ENCODE results near the gene PRPF39.

The PRPF39 gene

DNA sequence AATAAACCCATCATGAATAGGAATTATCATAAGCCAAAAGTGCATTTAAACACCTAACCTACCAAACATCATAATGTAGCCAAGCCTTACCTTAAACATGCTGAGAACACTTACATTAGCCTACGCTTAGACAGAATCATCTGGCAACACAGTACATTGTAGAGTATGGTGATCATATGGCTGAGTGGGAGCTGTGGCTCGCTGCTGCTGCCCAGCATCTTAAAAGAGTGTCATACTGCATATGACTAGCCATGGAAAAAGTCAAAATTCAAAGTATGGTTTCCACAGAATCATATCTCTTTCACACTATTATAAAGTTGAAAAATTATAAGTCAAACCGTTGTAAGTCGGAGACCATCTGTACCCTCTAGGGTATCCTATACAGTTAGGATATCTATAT, 32.0 kb upstream of the PRPF39 start:
- Histone ChIP-seq H3K9ac (no peak overlapping the region), H3K79me2 (peaks cover 12% of the 10 kb centered on the region), H3K4me3 (ENCODE audit: low read depth, low read length) (no peak overlapping the region), H3K4me2 (ENCODE audit: low read length) (no peak overlapping the region), H2AFZ (no peak overlapping the region), H3K4me1 (no peaks in the 10 kb centered on the region), H3K36me3 (ENCODE audit: control insufficient read depth, insufficient read depth, low read length) (no peaks in the 10 kb centered on the region), H3K9me3 (ENCODE audit: control insufficient read depth, low read length) (no peaks in the 10 kb centered on the region), H3K27ac (no peak overlapping the region), H3K27me3 (ENCODE audit: control insufficient read depth, insufficient read depth, low read length) (no peaks in the 10 kb centered on the region)
- TF ChIP-seq, protein P1, sequence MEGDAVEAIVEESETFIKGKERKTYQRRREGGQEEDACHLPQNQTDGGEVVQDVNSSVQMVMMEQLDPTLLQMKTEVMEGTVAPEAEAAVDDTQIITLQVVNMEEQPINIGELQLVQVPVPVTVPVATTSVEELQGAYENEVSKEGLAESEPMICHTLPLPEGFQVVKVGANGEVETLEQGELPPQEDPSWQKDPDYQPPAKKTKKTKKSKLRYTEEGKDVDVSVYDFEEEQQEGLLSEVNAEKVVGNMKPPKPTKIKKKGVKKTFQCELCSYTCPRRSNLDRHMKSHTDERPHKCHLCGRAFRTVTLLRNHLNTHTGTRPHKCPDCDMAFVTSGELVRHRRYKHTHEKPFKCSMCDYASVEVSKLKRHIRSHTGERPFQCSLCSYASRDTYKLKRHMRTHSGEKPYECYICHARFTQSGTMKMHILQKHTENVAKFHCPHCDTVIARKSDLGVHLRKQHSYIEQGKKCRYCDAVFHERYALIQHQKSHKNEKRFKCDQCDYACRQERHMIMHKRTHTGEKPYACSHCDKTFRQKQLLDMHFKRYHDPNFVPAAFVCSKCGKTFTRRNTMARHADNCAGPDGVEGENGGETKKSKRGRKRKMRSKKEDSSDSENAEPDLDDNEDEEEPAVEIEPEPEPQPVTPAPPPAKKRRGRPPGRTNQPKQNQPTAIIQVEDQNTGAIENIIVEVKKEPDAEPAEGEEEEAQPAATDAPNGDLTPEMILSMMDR (IDR thresholded peaks at IDR 0.05): no peak

DNA sequence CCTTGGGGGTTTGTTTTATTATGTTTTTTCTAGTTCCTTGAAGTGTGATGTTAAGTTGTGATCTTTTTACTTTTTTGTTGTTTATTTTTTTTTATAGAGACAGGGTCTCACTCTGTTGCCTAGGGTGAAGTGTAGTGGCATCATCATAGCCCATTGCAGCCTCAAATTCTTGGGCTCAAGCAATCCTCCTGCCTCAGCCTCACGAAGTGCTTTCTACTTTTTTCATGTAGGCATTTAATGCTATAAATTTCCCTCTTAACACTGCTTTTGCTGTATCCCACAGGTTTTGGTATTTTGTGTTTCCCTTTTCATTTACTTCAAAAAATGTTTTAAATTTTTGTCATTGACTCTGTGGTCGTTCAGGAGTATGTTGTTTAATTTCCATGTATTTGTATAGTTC, 26.6 kb upstream of the PRPF39 start:
- no peaks in the 10 kb centered on the region for H3K36me3 ChIP-seq (ENCODE audit: control insufficient read depth, insufficient read depth, low read length)
- no peaks in the 10 kb centered on the region for H3K9me3 ChIP-seq (ENCODE audit: control insufficient read depth, low read length)
- H3K9ac ChIP-seq: no peak overlapping the region
- H3K4me2 ChIP-seq (ENCODE audit: low read length): no peak overlapping the region
- no peaks in the 10 kb centered on the region for H3K4me1 ChIP-seq
- peaks cover 13% of the 10 kb centered on the region for H3K79me2 ChIP-seq
- TF ChIP-seq, protein P1 (IDR thresholded peaks at IDR 0.05): no peak
- no peak overlapping the region for H3K27ac ChIP-seq
- no peaks in the 10 kb centered on the region for H3K27me3 ChIP-seq (ENCODE audit: control insufficient read depth, insufficient read depth, low read length)
- H2AFZ ChIP-seq: no peak overlapping the region
- H3K4me3 ChIP-seq (ENCODE audit: low read depth, low read length): no peak overlapping the region

DNA sequence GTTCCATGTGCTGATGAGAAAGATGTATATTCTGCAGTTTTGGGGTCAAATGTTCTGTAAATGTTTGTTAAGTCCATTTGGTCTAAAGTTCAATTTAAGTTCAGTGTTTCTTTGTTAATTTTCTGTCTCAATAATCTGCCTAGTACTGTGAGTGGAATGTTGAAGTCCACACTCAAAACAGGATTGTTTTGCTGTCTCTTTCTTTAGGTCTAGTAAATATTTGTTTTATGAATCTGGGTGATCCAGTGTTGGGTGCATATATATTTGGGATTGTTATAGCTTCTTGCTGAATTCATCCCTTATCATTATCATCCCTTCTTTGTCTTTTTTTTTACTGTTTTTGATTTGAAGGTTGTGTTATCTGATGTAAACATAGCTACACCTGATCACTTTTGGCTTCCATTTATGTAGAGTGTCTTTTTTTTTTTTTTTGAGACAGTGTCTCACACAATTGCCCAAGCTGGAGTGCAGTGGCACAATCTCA, 26.0 kb upstream of the PRPF39 start:
- Histone ChIP-seq H3K79me2 (peaks cover 14% of the 10 kb centered on the region), H3K9me3 (ENCODE audit: control insufficient read depth, low read length) (no peaks in the 10 kb centered on the region), H3K4me2 (ENCODE audit: low read length) (no peak overlapping the region), H3K9ac (no peak overlapping the region), H3K4me1 (no peaks in the 10 kb centered on the region), H3K4me3 (ENCODE audit: low read depth, low read length) (no peak overlapping the region), H3K27ac (no peak overlapping the region), H3K36me3 (ENCODE audit: control insufficient read depth, insufficient read depth, low read length) (no peaks in the 10 kb centered on the region), H2AFZ (no peak overlapping the region), H3K27me3 (ENCODE audit: control insufficient read depth, insufficient read depth, low read length) (no peaks in the 10 kb centered on the region)
- TF ChIP-seq, protein P1 (IDR thresholded peaks at IDR 0.05): no peak

DNA sequence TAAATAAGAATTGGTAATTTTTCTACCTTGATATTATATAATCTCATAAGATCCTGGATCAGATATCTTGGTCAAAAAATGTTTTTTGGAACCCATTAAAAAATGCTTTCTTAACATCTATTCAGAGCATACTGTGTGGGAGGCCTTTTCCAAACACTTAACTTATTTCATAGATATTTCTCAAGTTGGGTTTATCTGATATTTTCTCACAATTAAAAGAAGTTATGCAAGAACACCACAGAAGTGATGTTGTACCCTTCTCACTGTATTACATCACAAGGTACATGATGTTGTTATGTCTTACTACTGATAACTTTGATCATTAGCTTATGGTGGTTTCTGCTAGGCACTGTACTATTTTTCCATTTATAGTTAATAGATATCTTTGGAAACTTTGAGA, 23.4 kb upstream of the PRPF39 start:
- H3K36me3 ChIP-seq (ENCODE audit: control insufficient read depth, insufficient read depth, low read length): no peaks in the 10 kb centered on the region
- H3K79me2 ChIP-seq: peaks cover 15% of the 10 kb centered on the region
- H3K4me1 ChIP-seq: no peaks in the 10 kb centered on the region
- H3K9ac ChIP-seq: no peak overlapping the region
- H3K27ac ChIP-seq: no peak overlapping the region
- TF ChIP-seq, protein P1 (IDR thresholded peaks at IDR 0.05): no peak
- H3K4me2 ChIP-seq (ENCODE audit: low read length): no peak overlapping the region
- no peaks in the 10 kb centered on the region for H3K9me3 ChIP-seq (ENCODE audit: control insufficient read depth, low read length)
- H3K27me3 ChIP-seq (ENCODE audit: control insufficient read depth, insufficient read depth, low read length): no peaks in the 10 kb centered on the region
- no peak overlapping the region for H2AFZ ChIP-seq
- no peak overlapping the region for H3K4me3 ChIP-seq (ENCODE audit: low read depth, low read length)

DNA sequence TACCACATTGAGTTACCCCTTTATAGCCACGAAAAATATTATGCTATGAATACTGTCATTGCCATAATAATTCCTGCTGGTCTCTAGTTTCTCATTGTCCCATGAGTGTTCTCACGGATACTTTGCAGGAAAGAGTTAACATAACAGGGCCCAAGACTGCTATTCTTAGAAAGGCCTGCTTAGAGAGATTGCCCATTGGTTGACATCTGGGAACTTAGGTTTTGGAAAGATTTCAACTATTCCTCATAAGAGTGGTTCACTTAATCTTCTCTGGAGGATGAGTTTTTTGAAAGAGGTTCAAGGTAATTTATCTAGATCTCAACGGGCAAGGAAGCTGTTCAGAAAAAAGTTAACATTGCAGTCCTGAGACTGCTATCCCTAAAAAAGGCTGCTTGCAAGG, 18.4 kb upstream of the PRPF39 start:
- H2AFZ ChIP-seq: no peak overlapping the region
- no peak overlapping the region for H3K9ac ChIP-seq
- no peaks in the 10 kb centered on the region for H3K36me3 ChIP-seq (ENCODE audit: control insufficient read depth, insufficient read depth, low read length)
- no peak overlapping the region for H3K27ac ChIP-seq
- no peak overlapping the region for H3K4me2 ChIP-seq (ENCODE audit: low read length)
- H3K4me1 ChIP-seq: no peaks in the 10 kb centered on the region
- H3K9me3 ChIP-seq (ENCODE audit: control insufficient read depth, low read length): no peaks in the 10 kb centered on the region
- no peaks in the 10 kb centered on the region for H3K27me3 ChIP-seq (ENCODE audit: control insufficient read depth, insufficient read depth, low read length)
- H3K4me3 ChIP-seq (ENCODE audit: low read depth, low read length): no peak overlapping the region
- TF ChIP-seq, protein P1 (IDR thresholded peaks at IDR 0.05): no peak
- H3K79me2 ChIP-seq: peaks cover 6% of the 10 kb centered on the region

Measured in parathyroid adenoma (tissue), 2 donors.